Measurements from ENCODE around the gene NELL2. TPM values are rescaled to one million over a fixed set of nuclear protein-coding genes. Genes with fewer than 3 reads are reported as not detected.

Gene NELL2
- polyA plus RNA-seq, 2 of the 4 experiments (the other 2 are of a cell fraction): 0.16 TPM; not detected in 1

- Histone ChIP-seq H3K27ac (no peak overlapping the region), H3K4me2 (no peak overlapping the region), H3K9me3 (no peaks in the 10 kb centered on the region), H3K4me3 (no peak overlapping the region), H3K4me1 (no peaks in the 10 kb centered on the region)
- DNase-seq (ENCODE audit: low read depth in 1 of 2, low spot score in 1 of 2) (no peak), FAIRE-seq (no peak), ATAC-seq (no peak)
- TF ChIP-seq EHMT2 (IDR thresholded peaks at IDR 0.05; ENCODE audit: low read depth) (no peak), HDAC2 (IDR thresholded peaks at IDR 0.05) (no peak), MYC (IDR thresholded peaks at IDR 0.05; ENCODE audit: borderline replicate concordance, low read length) (no peak), RNF2 (IDR thresholded peaks at IDR 0.05; ENCODE audit: borderline replicate concordance, low read depth) (no peak), HMGXB4 (CRISPR knock-in tag; IDR thresholded peaks at IDR 0.05; ENCODE audit: borderline replicate concordance) (no peak), FOSB (CRISPR knock-in tag; IDR thresholded peaks at IDR 0.05) (no peak), TP53 (CRISPR knock-in tag; IDR thresholded peaks at IDR 0.05) (no peak), NR3C1 (IDR thresholded peaks at IDR 0.05) (no peak), HEYL (CRISPR knock-in tag; IDR thresholded peaks at IDR 0.05) (no peak), ZFP36 (IDR thresholded peaks at IDR 0.05; ENCODE audit: borderline replicate concordance, partially characterized antibody) (no peak), BHLHE40 (IDR thresholded peaks at IDR 0.05; ENCODE audit: low read depth, low read length) (no peak), CHD2 (IDR thresholded peaks at IDR 0.05; ENCODE audit: low read length, partially characterized antibody) (no peak), EP300 (IDR thresholded peaks at IDR 0.05) (no peak), RARB (CRISPR knock-in tag; IDR thresholded peaks at IDR 0.05) (no peak), HES2 (IDR thresholded peaks at IDR 0.05) (no peak), CBX2 (IDR thresholded peaks at IDR 0.05; ENCODE audit: borderline replicate concordance, low read depth) (no peak), POLR2AphosphoS2 (conservative IDR thresholded peaks at IDR 0.05; ENCODE audit: low read length) (no peak), KDM1A (IDR thresholded peaks at IDR 0.05; ENCODE audit: low read depth) (no peak), RFX5 (IDR thresholded peaks at IDR 0.05) (no peak), ATOH8 (CRISPR knock-in tag; IDR thresholded peaks at IDR 0.05; ENCODE audit: low read depth) (no peak)
- WGBS (ENCODE audit: missing lambda C conversion rate): 0% methylated on average over 1 of the region's 1 CpG
- ChIA-PET CTCF (no interaction called here), POLR2A (no interaction called here)
Measured at GRCh38 chr12:44830566-44831055, 45.5 kb downstream of the NELL2 start.

- WGBS (ENCODE audit: missing lambda C conversion rate): 0% methylated on average over 1 of the region's 1 CpG
- ATAC-seq (no peak), DNase-seq (ENCODE audit: low read depth in 1 of 2, low spot score in 1 of 2) (no peak), FAIRE-seq (no peak)
- H3K4me3 ChIP-seq: no peak overlapping the region
- no peak overlapping the region for H3K27ac ChIP-seq
- no peaks in the 10 kb centered on the region for H3K4me1 ChIP-seq
- TF ChIP-seq HDAC2 (IDR thresholded peaks at IDR 0.05) (no peak), CEBPB (IDR thresholded peaks at IDR 0.05) (no peak), HOXA7 (CRISPR knock-in tag; IDR thresholded peaks at IDR 0.05) (no peak), TFCP2L1 (CRISPR knock-in tag; IDR thresholded peaks at IDR 0.05) (no peak), HES2 (IDR thresholded peaks at IDR 0.05) (no peak), CBX2 (IDR thresholded peaks at IDR 0.05; ENCODE audit: borderline replicate concordance, low read depth) (no peak), RAD21 (conservative IDR thresholded peaks at IDR 0.05 in 1 of 2, IDR thresholded peaks at IDR 0.05 in 1 of 2) (no peak), BHLHE40 (IDR thresholded peaks at IDR 0.05; ENCODE audit: low read depth, low read length) (no peak), KDM1A (IDR thresholded peaks at IDR 0.05; ENCODE audit: low read depth) (no peak), HMGXB4 (CRISPR knock-in tag; IDR thresholded peaks at IDR 0.05; ENCODE audit: borderline replicate concordance) (no peak), HOXB5 (CRISPR knock-in tag; IDR thresholded peaks at IDR 0.05) (no peak), POLR2A (IDR thresholded peaks at IDR 0.05; ENCODE audit: low read length) (no peak), HOXB13 (CRISPR knock-in tag; IDR thresholded peaks at IDR 0.05; ENCODE audit: low read depth) (no peak)
- no peaks in the 10 kb centered on the region for H3K9me3 ChIP-seq
- CTCF ChIA-PET: interaction anchor here (1.3 kb wide), 1 partner anchor 9 kb away, joined by 3 read pairs; no protein-coding TSS in a partner anchor
- H3K4me2 ChIP-seq: no peak overlapping the region
- POLR2A ChIA-PET: no interaction called here
Measured at GRCh38 chr12:44829045-44829444, 47.1 kb downstream of the NELL2 start.

Measured in A549 (cell line).